Measurements from ENCODE around the gene HEATR1. TPM values are rescaled to one million over a fixed set of nuclear protein-coding genes. Genes with fewer than 3 reads are reported as not detected.

The HEATR1 gene
- total RNA-seq, 1 donor from 2014 or later = 54.9 TPM

- Histone ChIP-seq H3K27me3 (no peaks in the 10 kb centered on the region), H3K27ac (no peak overlapping the region), H4K20me1 (ENCODE audit: low read depth) (no peaks in the 10 kb centered on the region), H3K4me2 (no peak overlapping the region), H2AFZ (replicated peaks) (no peak overlapping the region), H3K79me2 (ENCODE audit: low read depth) (no peaks in the 10 kb centered on the region), H3F3A (ENCODE audit: low read depth) (no peaks in the 10 kb centered on the region), H3K36me3 (no peaks in the 10 kb centered on the region), H3K4me3 (no peak overlapping the region), H3K9ac (no peak overlapping the region), H3K4me1 (no peaks in the 10 kb centered on the region), H3K9me3 (ENCODE audit: low read depth) (no peaks in the 10 kb centered on the region)
- H3K27ac Mint-ChIP-seq = no peak overlapping the region
- no peak for DNase-seq (ENCODE audit: low spot score)
- H3K4me1 Mint-ChIP-seq = no peaks in the 10 kb centered on the region
- TF ChIP-seq EZH2phosphoT487 (IDR thresholded peaks at IDR 0.05) = no peak
- no peak for TF ChIP-seq EZH2 (IDR thresholded peaks at IDR 0.05)
- TF ChIP-seq CTCF (IDR thresholded peaks at IDR 0.05) = peak; percentile 4
- no peaks in the 10 kb centered on the region for H3K9me3 Mint-ChIP-seq
- no peak overlapping the region for H3K4me3 Mint-ChIP-seq
- no peaks in the 10 kb centered on the region for H3K36me3 Mint-ChIP-seq
- H3K27me3 Mint-ChIP-seq (ENCODE audit: insufficient read depth, low read depth) = peaks cover 2% of the 10 kb centered on the region
Measured at GRCh38 chr1:236509647-236510401, 94.5 kb downstream of the HEATR1 start.

GRCh38 chr1:236509203-236509602, 95.1 kb downstream of the HEATR1 start:
- no peaks in the 10 kb centered on the region for H3K4me1 Mint-ChIP-seq
- Histone ChIP-seq H3K9me3 (ENCODE audit: low read depth) (no peaks in the 10 kb centered on the region), H3K27ac (no peak overlapping the region), H3K27me3 (no peaks in the 10 kb centered on the region), H2AFZ (replicated peaks) (no peak overlapping the region), H3K36me3 (no peaks in the 10 kb centered on the region), H3K9ac (no peak overlapping the region), H3K79me2 (ENCODE audit: low read depth) (no peaks in the 10 kb centered on the region), H3K4me1 (no peaks in the 10 kb centered on the region), H4K20me1 (ENCODE audit: low read depth) (no peaks in the 10 kb centered on the region), H3K4me3 (no peak overlapping the region), H3F3A (ENCODE audit: low read depth) (no peaks in the 10 kb centered on the region), H3K4me2 (no peak overlapping the region)
- H3K9me3 Mint-ChIP-seq = no peaks in the 10 kb centered on the region
- DNase-seq (ENCODE audit: low spot score) = no peak
- no peak for TF ChIP-seq CTCF (IDR thresholded peaks at IDR 0.05)
- no peak for TF ChIP-seq EZH2phosphoT487 (IDR thresholded peaks at IDR 0.05)
- TF ChIP-seq EZH2 (IDR thresholded peaks at IDR 0.05) = no peak
- no peak overlapping the region for H3K27ac Mint-ChIP-seq
- H3K27me3 Mint-ChIP-seq (ENCODE audit: insufficient read depth, low read depth) = peaks cover 2% of the 10 kb centered on the region
- no peaks in the 10 kb centered on the region for H3K36me3 Mint-ChIP-seq
- H3K4me3 Mint-ChIP-seq = no peak overlapping the region

GRCh38 chr1:236508593-236509027, 95.7 kb downstream of the HEATR1 start:
- H3K27me3 ChIP-seq = no peaks in the 10 kb centered on the region
- no peaks in the 10 kb centered on the region for H3K9me3 ChIP-seq (ENCODE audit: low read depth)
- no peaks in the 10 kb centered on the region for H3K4me1 Mint-ChIP-seq
- no peaks in the 10 kb centered on the region for H3K36me3 Mint-ChIP-seq
- no peak overlapping the region for H3K27ac Mint-ChIP-seq
- no peak overlapping the region for H2AFZ ChIP-seq (replicated peaks)
- no peaks in the 10 kb centered on the region for H4K20me1 ChIP-seq (ENCODE audit: low read depth)
- no peaks in the 10 kb centered on the region for H3K9me3 Mint-ChIP-seq
- no peaks in the 10 kb centered on the region for H3K36me3 ChIP-seq
- peaks cover 2% of the 10 kb centered on the region for H3K27me3 Mint-ChIP-seq (ENCODE audit: insufficient read depth, low read depth)
- H3K27ac ChIP-seq = no peak overlapping the region
- H3F3A ChIP-seq (ENCODE audit: low read depth) = peaks cover 1% of the 10 kb centered on the region
- no peak overlapping the region for H3K4me3 ChIP-seq
- no peak overlapping the region for H3K4me3 Mint-ChIP-seq
- DNase-seq (ENCODE audit: low spot score) = no peak
- H3K4me2 ChIP-seq = no peak overlapping the region
- TF ChIP-seq EZH2phosphoT487 (IDR thresholded peaks at IDR 0.05) (no peak), CTCF (IDR thresholded peaks at IDR 0.05) (no peak), EZH2 (IDR thresholded peaks at IDR 0.05) (no peak)
- peaks cover 1% of the 10 kb centered on the region for H3K4me1 ChIP-seq
- H3K79me2 ChIP-seq (ENCODE audit: low read depth) = no peaks in the 10 kb centered on the region
- H3K9ac ChIP-seq = no peak overlapping the region

Data from neural progenitor cell (in vitro differentiated cells).